Measurements from ENCODE around the gene GALNT14. TPM values are rescaled to one million over a fixed set of nuclear protein-coding genes. Genes with fewer than 3 reads are reported as not detected.

The GALNT14 gene
- total and polyA plus RNA-seq, 2 donors (not counting 1 experiment from before 2014, with no cell fraction given): 0.15 to 0.83 TPM

GRCh38 chr2:30992781-30993180 lies 145.5 kb downstream of the GALNT14 start:
- Histone ChIP-seq H4K20me1 (ENCODE audit: control insufficient read depth, extremely low read depth, insufficient read depth, low read length) (no peaks in the 10 kb centered on the region), H2AFZ (ENCODE audit: low read length) (no peak overlapping the region), H3K27me3 (ENCODE audit: control insufficient read depth, insufficient read depth, low read length) (no peaks in the 10 kb centered on the region), H3K4me3 (replicated peaks in 1 of 4; ENCODE audit: control extremely low read depth in 1 of 4, insufficient read depth in 1 of 4, low read depth in 3 of 4, low read length in 4 of 4) (no peak overlapping the region), H3K4me1 (ENCODE audit: control insufficient read depth, extremely low read depth, insufficient read depth, low read length) (no peaks in the 10 kb centered on the region), H3K9ac (ENCODE audit: insufficient read depth, low read length) (no peak overlapping the region), H3K9me3 (ENCODE audit: control insufficient read depth, insufficient read depth, low read depth, low read length) (no peaks in the 10 kb centered on the region), H3K27ac (ENCODE audit: insufficient read depth, low read length) (no peak overlapping the region), H3K4me2 (ENCODE audit: extremely low read depth, insufficient read depth, low read length) (no peak overlapping the region), H3K79me2 (ENCODE audit: control insufficient read depth, insufficient read depth, low read length) (no peaks in the 10 kb centered on the region), H3K36me3 (ENCODE audit: control insufficient read depth, insufficient read depth, low read length) (no peaks in the 10 kb centered on the region)
- TF ChIP-seq EZH2 (IDR thresholded peaks at IDR 0.05; ENCODE audit: low read length, missing control alignments): no peak
- TF ChIP-seq CTCF (conservative IDR thresholded peaks at IDR 0.05 in 1 of 2, IDR thresholded peaks at IDR 0.05 in 1 of 2; ENCODE audit: low read depth in 1 of 2, low read length in 2 of 2): no peak
- DNase-seq (ENCODE audit: low read depth in 2 of 2): no peak

GRCh38 chr2:30990671-30991070 lies 147.6 kb downstream of the GALNT14 start:
- Histone ChIP-seq H3K4me1 (ENCODE audit: control insufficient read depth, extremely low read depth, insufficient read depth, low read length) (no peaks in the 10 kb centered on the region), H3K27ac (ENCODE audit: insufficient read depth, low read length) (no peak overlapping the region), H3K36me3 (ENCODE audit: control insufficient read depth, insufficient read depth, low read length) (no peaks in the 10 kb centered on the region), H3K27me3 (ENCODE audit: control insufficient read depth, insufficient read depth, low read length) (no peaks in the 10 kb centered on the region), H2AFZ (ENCODE audit: low read length) (no peak overlapping the region), H3K4me3 (replicated peaks in 1 of 4; ENCODE audit: control extremely low read depth in 1 of 4, insufficient read depth in 1 of 4, low read depth in 3 of 4, low read length in 4 of 4) (no peak overlapping the region), H3K9me3 (ENCODE audit: control insufficient read depth, insufficient read depth, low read depth, low read length) (no peaks in the 10 kb centered on the region), H3K4me2 (ENCODE audit: extremely low read depth, insufficient read depth, low read length) (no peak overlapping the region), H3K9ac (ENCODE audit: insufficient read depth, low read length) (no peak overlapping the region), H3K79me2 (ENCODE audit: control insufficient read depth, insufficient read depth, low read length) (no peaks in the 10 kb centered on the region), H4K20me1 (ENCODE audit: control insufficient read depth, extremely low read depth, insufficient read depth, low read length) (no peaks in the 10 kb centered on the region)
- no peak for DNase-seq (ENCODE audit: low read depth in 2 of 2)
- TF ChIP-seq CTCF (conservative IDR thresholded peaks at IDR 0.05 in 1 of 2, IDR thresholded peaks at IDR 0.05 in 1 of 2; ENCODE audit: low read depth in 1 of 2, low read length in 2 of 2): no peak
- TF ChIP-seq EZH2 (IDR thresholded peaks at IDR 0.05; ENCODE audit: low read length, missing control alignments): no peak

GRCh38 chr2:30990176-30990575 lies 148.1 kb downstream of the GALNT14 start:
- no peaks in the 10 kb centered on the region for H3K36me3 ChIP-seq (ENCODE audit: control insufficient read depth, insufficient read depth, low read length)
- no peaks in the 10 kb centered on the region for H3K4me1 ChIP-seq (ENCODE audit: control insufficient read depth, extremely low read depth, insufficient read depth, low read length)
- no peaks in the 10 kb centered on the region for H3K79me2 ChIP-seq (ENCODE audit: control insufficient read depth, insufficient read depth, low read length)
- H3K4me3 ChIP-seq (replicated peaks in 1 of 4; ENCODE audit: control extremely low read depth in 1 of 4, insufficient read depth in 1 of 4, low read depth in 3 of 4, low read length in 4 of 4): no peak overlapping the region
- no peak for TF ChIP-seq EZH2 (IDR thresholded peaks at IDR 0.05; ENCODE audit: low read length, missing control alignments)
- no peak for TF ChIP-seq CTCF (conservative IDR thresholded peaks at IDR 0.05 in 1 of 2, IDR thresholded peaks at IDR 0.05 in 1 of 2; ENCODE audit: low read depth in 1 of 2, low read length in 2 of 2)
- no peak overlapping the region for H3K9ac ChIP-seq (ENCODE audit: insufficient read depth, low read length)
- no peak overlapping the region for H3K4me2 ChIP-seq (ENCODE audit: extremely low read depth, insufficient read depth, low read length)
- no peaks in the 10 kb centered on the region for H3K27me3 ChIP-seq (ENCODE audit: control insufficient read depth, insufficient read depth, low read length)
- no peaks in the 10 kb centered on the region for H3K9me3 ChIP-seq (ENCODE audit: control insufficient read depth, insufficient read depth, low read depth, low read length)
- H2AFZ ChIP-seq (ENCODE audit: low read length): no peak overlapping the region
- no peak for DNase-seq (ENCODE audit: low read depth in 2 of 2)
- no peak overlapping the region for H3K27ac ChIP-seq (ENCODE audit: insufficient read depth, low read length)
- no peaks in the 10 kb centered on the region for H4K20me1 ChIP-seq (ENCODE audit: control insufficient read depth, extremely low read depth, insufficient read depth, low read length)

All from fibroblast of lung (primary cell).